CD4-positive, alpha-beta T cell treated with Interleukin-21 for 1 hour (primary cell): Measurements from ENCODE around the gene UACA.
A peak's percentile ranks its signal among the peaks of the same experiment; 100 is the strongest.
"Not testable (repeated sequence)": the region's sequence is repeated elsewhere in the genome, so short reads cannot be mapped to it uniquely, and the experiment has no call there.

Experiments
- DNase-seq: peaks from one replicate; pipeline ENCODE4 v3.0.0-alpha.2; 2020

Gene UACA, protein sequence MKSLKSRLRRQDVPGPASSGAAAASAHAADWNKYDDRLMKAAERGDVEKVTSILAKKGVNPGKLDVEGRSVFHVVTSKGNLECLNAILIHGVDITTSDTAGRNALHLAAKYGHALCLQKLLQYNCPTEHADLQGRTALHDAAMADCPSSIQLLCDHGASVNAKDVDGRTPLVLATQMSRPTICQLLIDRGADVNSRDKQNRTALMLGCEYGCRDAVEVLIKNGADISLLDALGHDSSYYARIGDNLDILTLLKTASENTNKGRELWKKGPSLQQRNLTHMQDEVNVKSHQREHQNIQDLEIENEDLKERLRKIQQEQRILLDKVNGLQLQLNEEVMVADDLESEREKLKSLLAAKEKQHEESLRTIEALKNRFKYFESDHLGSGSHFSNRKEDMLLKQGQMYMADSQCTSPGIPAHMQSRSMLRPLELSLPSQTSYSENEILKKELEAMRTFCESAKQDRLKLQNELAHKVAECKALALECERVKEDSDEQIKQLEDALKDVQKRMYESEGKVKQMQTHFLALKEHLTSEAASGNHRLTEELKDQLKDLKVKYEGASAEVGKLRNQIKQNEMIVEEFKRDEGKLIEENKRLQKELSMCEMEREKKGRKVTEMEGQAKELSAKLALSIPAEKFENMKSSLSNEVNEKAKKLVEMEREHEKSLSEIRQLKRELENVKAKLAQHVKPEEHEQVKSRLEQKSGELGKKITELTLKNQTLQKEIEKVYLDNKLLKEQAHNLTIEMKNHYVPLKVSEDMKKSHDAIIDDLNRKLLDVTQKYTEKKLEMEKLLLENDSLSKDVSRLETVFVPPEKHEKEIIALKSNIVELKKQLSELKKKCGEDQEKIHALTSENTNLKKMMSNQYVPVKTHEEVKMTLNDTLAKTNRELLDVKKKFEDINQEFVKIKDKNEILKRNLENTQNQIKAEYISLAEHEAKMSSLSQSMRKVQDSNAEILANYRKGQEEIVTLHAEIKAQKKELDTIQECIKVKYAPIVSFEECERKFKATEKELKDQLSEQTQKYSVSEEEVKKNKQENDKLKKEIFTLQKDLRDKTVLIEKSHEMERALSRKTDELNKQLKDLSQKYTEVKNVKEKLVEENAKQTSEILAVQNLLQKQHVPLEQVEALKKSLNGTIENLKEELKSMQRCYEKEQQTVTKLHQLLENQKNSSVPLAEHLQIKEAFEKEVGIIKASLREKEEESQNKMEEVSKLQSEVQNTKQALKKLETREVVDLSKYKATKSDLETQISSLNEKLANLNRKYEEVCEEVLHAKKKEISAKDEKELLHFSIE (N-terminal part only)

DNA sequence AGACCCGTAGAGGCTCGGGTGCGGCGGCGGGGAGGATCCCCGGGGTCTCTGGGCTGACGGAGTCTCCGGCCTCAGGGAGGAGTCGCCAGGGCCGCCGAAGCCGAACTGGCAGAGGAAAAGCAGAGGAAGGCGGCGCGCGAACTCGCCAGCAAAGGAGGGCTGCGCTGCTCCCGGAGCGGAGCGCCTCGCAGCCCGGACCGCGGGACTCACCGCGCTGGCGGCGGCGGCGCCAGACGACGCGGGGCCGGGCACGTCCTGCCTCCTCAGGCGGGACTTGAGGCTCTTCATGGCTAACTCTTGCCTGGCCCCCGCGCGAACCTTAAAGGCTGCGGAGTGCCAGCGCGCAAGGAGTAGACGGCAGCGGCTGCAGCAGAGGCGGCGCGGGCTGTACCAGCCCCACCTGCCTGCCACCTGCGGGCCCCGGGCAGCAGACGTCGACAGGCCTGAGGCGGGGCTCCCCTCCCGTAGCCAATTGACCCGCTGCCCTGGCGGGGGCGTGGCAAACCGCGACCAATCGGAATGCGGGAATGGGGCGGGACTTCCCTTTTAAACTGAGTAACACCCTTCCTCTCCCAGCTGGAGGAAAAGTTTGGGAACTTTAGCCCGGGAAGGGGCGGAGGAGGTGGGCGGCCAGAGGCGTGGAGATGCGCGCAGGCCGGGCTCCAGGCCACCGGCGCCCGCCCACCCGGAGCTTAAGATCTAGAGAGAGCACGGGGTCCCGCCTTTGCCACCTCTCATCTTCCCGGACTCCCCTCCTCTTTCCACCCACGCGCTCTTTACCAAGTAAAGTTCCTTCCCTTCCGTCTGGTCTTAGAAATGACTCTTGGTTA lies at the start of gene UACA:
TSS of gene UACA (minus strand) at position 439 of the 830 bp plus-strand sequence. CDS start at position 288, 151 bp downstream.
- DNase-seq: peak; percentile 65

DNA sequence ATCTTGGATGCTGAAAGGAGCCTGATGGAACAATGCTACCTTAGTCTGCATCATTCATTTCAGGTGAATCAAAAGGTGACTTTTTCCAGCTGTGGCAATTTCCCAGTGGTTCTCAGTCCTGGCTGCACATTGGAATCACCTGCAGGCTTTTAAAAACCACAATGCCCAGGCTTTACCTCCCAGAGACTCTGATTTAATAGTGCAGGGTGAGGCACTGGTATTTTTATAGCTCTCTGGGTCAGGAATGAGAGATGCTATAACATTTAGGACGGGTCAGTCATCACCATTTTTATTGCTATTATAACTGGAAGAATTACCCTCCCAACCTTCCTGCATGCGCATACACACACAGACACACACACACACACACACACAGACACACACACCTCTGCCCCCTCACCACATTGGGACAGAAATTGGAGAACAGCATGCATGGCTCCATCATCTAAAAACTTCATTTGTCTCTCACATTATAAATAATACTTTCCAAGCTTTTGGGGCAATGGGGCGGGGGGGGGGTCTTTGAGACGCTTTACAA lies 49.5 kb upstream of the UACA start:
- DNase-seq: no peak

DNA sequence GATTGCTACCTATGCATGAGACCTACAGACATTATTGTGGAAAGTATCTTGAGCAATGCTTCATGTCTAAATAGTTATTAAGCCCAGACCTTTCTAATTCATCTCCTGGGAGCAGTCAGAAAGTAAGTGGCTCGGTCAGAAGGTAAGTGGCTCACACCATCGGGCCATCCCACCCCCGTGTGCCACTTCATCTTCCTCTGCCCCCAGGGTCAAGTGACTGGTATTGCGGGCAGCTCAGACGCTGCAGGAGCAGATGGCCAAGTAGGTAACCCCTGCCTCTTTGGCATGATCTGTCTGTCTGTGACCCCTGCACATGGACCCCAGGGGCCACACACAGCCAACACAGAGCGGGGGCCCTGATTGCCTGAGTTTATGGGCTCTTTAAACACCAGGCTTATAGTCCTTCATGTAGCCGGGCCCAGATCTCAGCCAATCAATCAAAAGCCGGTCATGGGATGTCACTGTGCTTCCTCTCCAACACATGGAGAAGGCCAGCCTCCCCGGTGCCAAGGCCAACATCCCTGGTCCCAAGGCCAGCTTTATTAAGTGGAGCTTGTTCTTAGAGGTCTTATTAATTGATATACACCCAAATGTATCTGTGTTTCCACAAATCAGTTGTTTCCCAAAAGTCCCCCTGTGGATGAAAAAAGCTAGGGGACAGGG lies 47.7 kb upstream of the UACA start:
- no peak for DNase-seq

DNA sequence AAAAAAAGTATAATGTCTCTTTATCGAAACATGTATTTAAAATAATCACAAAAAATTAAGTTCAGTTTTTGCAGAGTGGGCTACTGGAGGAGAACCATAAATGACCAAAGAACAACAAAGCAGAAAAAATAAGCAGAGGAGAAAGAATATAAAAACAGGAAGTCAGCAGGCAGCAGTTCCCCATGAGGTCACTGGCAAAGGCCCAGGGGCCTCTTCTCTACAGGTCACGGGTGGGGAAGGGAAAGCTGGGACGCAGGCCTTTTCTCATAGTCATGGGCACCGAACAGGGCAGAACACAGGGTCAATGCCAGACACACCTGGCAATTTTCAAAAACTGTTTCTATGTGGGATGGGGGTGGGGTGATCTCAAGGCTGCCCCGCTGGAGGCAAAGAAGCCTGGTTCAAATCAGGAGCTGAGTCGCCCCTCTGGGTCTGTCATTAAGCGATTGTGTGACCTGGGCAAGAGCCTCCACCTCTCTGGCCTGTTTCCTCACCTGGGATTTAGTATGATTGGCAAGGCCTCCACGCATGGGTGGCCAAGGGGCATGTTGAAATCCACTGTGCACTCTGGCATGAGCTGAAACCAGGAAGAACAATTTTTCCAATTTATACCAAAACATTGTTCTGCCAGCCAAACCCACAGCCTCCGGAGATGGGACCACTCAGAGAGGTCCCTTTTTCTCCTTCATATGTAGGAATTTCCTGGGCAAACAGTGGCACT lies 43.8 kb upstream of the UACA start:
- DNase-seq: no peak

DNA sequence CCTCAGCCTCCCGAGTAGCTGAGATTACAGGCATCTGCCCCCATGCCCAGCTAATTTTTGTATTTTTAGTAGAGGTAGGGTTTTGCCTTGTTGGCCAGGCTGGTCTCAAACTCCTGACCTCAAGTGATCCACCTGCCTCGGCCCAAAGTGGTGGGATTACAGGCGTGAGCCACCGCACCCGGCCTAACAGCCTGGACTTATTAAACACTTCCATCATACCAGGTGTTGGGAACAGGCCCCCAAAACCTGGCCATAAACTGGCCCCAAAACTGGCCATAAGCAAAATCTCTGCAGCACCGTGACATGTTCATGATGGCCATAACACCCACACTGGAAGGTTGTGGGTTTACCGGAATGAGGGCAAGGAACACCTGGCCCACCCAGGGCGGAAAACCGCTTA lies 41.0 kb upstream of the UACA start:
- DNase-seq: not testable (repeated sequence)

DNA sequence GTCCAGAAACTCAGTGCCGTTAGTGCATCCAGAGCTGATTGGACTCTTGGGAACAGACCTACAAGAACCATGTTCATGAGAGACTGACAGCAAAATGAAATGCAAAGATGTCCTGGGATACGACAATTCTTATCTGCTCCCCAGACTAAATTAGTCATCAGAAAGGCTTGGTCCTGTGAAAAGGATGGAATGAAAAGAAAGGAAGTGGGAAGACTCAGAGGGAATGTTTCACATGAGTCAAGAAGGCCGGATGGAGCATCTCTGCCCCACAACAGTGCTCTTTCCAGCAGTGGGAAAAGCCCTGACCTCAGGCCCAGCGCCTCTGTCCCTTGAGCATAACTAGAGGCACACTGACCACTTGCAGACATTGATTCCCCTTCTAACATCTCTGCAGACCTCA lies 39.3 kb upstream of the UACA start:
- DNase-seq: no peak

DNA sequence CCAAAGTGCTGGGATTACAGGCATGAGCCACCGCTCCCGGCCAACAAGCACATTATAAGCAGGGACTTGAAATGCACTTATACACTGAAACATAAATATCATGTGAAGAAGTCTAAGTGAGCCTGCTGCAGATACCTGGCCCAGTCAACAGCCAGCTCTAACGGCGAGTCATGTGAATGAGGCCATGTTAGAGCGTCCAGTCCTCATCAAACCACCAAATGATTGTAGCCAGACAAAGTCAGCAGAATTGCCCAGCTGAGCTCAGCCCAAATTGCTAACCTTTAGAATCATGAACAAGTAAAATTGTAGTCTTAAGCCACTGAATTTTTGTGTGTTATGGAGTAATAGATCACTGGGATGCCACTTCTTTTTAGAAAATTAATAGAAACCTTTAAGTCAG lies 37.8 kb upstream of the UACA start:
- no peak for DNase-seq

DNA sequence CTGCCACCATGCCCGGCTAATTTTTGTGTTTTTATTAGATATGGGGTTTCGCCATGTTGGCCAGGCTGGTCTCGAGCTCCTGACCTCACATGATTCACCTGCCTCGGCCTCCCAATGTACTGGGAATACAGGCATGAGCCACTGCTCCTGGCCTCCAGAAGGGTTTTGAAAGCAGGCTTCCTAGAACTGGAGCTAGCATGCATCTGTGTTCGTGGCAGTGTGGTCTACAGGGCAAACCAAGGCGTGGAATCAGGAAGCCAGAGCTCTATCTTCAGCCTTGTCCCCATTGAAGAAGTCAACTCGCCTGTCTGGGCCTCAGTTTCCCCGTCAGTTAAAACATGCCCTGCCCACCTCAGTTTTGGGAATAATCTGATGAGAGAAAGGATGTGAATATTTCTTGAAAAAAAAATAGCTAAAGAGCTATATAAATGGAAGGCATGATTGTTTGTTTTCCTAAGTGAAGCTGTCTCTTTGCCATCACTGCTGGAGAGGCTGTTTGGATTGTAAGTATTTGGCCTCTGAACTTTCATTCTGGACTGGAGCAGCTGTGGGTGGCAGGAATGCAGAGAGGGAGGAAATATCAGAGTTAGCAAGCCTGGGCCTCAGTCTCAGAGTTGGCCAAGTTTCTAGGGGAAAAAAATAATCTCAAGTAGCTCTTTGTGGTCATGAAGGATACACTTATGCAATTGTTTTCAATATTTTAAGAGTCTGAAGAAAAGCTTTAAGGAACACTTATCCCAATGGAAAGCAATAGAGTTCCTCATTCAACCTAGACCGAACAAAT lies 36.5 kb upstream of the UACA start:
- DNase-seq: no peak

DNA sequence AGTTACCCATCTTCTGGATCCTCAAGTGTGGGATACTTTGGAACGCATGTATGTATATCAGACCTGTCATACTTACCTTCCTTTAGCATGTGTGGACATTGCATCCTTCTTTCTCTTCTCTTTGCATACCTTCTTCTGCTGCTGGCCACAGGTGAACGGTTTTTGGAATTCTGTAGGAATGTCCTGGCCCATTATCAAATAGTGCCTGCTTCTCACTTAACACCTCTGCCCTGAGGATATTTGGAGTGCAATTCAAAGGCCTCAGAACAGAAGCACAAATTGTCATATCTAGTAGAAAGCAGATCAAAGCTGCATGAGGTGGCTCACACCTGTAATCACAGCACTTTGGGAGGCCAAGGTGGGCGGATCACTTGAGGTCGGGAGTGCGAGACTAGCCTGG lies 34.1 kb upstream of the UACA start:
- DNase-seq: no peak

DNA sequence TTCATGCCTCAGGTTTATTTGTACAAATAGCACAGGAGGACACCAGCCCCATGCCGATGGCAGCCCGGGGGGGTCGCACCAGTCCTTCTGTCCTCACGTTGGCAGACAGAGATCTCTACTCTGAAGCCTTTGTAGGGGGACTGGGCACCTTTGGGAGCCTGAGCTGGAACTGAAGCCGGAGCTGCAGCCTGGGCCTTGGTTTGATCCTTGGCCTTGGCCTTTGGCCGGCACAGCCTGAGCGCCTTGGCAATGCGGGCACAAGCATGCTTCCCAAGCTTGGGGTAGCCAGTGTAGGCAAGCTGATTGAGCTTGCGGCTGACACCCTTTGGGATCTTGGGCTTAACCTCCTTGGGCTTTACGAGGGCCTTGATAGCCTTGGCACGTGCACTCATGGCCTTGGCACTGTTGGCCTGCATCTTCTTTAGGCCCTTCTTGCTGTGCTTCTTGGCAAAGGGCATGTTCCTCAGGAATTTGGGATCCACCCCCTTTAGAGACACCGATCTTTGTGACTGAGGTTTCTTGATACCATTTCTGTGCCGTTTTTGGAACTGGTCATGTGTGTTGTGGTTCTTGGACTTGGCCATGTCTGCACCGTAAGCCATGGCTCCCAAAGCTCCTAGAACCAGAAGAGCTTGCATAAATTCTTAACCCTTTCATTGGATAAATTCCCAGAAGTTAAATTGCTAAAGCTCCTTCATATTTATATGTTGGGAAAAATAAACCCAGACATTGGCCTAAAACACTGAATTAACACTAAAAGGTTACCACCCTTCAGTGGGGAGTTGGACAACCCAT lies 33.4 kb upstream of the UACA start:
- no peak for DNase-seq

DNA sequence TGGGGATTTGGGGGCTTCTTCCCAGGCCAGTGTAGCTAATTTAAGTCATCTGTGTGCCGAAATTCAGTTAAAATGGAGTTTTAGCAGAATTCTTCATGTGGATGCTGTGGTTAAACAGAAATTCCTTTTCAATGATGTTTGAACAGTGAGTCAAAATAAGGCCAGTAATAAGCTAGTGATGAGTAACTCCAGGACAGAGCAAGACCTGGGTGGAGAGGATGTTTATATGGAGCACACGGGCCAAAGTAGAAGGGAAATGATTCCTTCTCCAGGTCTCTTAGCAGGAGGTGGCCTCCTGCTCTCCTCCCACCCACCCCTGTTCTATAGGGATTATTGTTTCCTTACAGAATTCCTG lies 31.9 kb upstream of the UACA start:
- DNase-seq: no peak

DNA sequence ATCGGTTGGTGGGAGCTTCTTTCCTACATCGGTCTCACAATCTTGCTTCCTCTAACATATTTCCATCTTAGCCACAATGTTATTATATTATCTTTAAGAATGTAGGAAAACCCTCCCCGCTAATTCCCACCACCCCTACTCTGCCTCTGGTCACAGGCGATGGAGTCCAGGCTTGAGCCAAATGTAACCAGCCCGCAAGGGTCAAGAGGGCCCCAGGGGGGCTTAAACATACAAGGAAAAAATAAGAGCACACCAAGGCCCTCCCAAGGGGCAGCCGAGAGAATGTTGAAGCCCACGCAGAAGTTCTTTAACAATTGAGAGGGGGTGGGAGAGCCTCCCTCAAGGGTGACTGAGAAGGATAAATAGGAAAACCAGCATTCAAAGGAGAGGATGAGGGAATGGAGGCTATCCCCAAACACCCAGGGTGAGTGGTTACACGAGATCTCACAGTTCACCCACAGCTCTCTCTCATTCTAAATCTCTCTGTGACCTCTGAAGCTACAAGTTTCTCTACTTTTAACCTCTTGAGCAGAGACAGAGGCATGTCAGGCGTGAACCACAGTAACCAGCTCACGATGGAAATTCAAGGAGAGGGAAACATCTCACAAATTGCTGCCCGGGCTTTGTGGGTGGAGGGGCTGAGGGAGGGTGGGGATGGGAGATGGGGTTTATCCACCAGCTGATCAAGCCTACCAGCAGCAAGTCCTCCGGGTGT lies 31.4 kb upstream of the UACA start:
- no peak for DNase-seq

DNA sequence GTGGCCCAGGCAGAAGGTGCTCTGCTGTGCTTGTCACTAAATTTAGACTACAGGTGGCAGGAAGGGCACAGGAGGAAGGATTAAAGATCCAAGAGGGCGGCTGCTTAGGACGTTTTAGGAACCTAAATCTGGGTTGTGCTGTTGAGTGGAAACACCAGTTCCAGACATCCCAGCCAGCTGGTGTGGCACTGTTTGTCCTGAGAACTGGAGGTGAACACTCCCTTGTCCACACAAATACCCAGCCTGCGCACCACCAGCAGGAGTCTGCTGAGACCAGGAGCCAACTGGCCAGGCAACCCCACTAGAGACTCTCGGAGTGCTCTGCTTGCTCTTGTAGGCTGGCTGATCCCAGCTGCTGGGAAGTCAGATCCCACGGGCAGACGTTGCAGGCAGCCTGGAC lies 30.3 kb upstream of the UACA start:
- DNase-seq: no peak

DNA sequence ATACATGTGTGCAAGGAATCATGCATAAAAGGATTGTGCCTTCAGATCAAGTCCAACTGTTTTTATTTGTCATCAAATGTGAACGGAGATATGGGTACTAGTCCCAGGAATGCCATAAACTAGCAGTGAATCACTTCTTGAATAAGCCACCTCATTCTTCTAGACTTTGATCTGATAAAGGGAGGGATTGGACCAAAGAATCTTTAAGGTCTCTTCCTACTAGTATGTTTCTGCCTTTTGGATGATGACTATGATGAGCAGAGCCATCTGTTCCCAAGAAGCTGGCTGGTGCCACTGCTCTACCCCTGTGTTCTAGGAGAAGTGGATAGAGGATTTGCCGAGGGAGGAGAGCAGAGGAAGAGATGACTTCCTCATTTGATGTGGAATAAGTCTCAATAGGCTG lies 28.8 kb upstream of the UACA start:
- DNase-seq: no peak

DNA sequence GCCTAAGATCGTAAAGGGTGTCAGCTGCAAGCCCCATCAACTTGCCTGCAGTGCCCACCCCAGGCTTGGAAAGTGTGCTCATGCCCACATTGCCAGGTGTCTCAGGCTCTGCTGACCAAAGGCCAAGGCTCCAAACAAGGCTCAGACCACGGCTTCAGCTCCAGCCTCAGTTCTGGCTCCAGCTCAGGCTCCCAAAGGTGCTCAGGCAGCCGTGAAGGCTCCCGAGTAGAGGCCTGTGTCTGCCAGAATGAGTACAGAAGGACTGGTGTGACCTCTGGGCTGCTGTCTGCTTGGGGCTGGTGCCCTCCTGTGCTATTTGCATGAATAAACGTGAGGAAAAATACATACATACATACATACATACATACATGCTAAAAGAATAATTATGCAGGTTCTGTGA lies 27.9 kb upstream of the UACA start:
- no peak for DNase-seq

DNA sequence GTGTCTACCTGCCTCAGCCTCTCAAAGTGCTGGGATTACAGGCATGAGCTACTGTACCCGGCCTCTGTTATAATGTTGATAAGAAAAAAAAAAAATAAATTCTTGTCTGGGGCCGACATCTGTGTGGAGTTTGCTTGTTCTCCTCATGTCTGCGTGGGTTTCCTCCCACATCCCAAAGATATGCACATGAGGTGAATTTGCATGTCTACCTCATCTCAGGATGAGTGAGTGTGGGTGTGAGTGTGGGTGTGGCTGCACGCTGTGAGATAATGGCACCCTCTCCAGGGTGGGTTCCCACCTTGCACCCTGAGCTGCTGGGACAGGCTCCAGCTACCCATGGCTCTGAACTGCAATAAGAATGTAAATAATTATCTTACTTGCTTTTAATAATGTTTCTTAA lies 25.9 kb upstream of the UACA start:
- no peak for DNase-seq

DNA sequence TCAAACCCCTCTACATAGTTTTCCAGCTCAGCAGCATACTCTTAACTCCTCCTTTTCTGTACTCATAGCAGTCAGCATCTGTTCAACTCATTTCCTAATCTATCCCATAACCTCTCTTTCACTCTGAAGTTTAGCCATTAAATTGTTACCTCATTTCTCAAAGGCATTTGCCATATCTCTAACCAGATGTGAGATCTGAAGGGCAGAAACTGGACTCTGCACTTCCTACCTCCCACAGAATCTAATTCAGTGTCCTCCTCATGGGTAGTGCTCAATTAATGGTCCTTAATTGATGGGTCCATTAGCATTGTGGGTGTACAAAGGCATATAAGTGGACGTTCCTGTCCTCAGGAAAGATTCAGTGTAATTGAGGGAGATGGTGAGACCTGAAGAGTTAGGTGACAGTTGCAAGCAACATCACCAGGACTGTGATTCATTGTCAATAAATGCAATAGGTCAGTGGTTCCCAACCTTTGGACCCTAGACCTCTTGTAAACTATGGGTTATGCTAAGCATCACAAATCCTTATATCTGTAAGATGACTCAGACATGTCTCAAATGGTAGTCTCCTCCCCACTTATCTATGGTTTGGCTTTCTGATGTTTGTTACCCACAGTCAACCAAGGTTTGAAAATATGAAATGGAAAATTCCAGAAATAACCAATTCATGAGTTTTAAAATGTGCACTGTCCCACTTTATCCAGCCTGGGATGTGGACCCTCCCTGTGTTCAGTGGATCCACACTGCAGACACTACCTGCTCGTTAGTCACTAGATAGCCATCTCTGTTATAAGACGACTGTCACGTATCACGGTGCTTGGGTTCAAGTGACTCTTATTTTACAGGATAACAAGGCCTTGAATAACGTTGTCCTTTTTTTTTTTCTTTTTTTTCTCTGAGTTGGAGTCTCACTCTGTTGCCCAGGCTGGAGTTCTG lies 25.0 kb upstream of the UACA start:
- no peak for DNase-seq
